Liver (tissue), 5 donors: ENCODE data around the gene GGN. TPM values are rescaled to one million over a fixed set of nuclear protein-coding genes. Genes with fewer than 3 reads are reported as not detected.

Experiments used
- EGR1 ChIP-seq, 2 donors: IDR thresholded peaks; 2 replicates each; pipeline ENCODE4 v1.6.1; 2016 to 2018; ENCODE audit warnings: antibody characterized with exemption in 2 of 2, low read depth in 2 of 2
- HNF4A ChIP-seq, 2 donors: conservative IDR thresholded peaks; 2 replicates each; pipeline ENCODE4 v1.6.1; 2016; ENCODE audit warnings: antibody characterized with exemption in 2 of 2, mild to moderate bottlenecking in 2 of 2
- NR2F2 ChIP-seq: IDR thresholded peaks from 2 replicates; pipeline ENCODE4 v1.6.1; 2016; ENCODE audit warnings: antibody characterized with exemption
- polyA plus RNA-seq, 2 donors: library from polyadenylated mRNA; stranded (reverse) in 1 of 2; unstranded in 1 of 2; fragments of 200-250 nt in 1 of 2; fragments of >200 nt in 1 of 2; fragmentation: Nextera tagmentation in 1 of 2; extraction: Ambion mirVana in 1 of 2; gene quantifications; one replicate each; pipeline versions ENCODE4 v1.2.1 to v1.2.3, GENCODE V29; 2013 to 2015
- total RNA-seq, 2 donors: library from RNA; depleted of rRNA; stranded (reverse); fragments of >200 nt; gene quantifications; one replicate each; pipeline ENCODE4 v1.2.3, GENCODE V29; 2014
- TF ChIP-seq, protein P1 (sequence below): IDR thresholded peaks from 2 replicates; pipeline ENCODE4 v1.6.1; 2016; ENCODE audit warnings: antibody characterized with exemption, mild to moderate bottlenecking
- donor health status: healthy.
- donor health status: healthy.
- donor health status: healthy.

The GGN gene
- total and polyA plus RNA-seq, 4 donors, result not detected

DNA sequence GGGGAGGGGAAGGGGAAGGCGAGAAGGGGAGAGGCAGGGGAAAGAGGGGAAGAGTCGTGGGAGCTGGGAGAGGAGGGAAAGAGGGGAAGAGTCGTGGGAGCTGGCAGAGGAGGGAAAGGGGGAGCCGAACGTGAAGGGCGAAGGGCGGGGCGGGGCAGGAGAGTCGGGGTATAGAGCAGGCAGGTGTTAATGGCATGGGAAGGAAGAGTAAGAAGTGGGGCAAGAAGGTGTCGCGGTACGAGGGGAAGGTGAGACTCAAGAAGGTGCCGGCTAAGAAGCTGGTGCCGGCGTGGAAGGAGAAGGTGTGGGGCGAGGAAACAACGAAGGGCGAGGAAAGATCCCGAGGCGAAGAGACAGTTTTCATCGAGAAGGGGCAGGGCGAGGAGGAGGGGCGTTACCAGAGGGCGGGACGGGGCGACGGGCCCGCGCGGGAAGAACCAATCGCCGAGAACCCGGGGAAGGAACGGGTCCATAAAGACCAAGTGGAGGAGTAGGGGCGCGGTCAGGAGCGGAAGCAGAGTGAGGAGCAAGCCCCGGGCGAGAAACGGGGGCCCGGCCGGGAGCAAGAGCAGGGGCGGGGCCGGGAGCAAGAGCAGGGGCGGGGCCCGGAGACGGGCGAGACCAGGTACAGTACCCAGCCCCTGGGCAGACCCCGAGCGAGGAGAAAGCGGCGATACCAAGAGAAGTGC lies 51.7 kb downstream of the GGN start (continued):
- TF ChIP-seq, protein P1, sequence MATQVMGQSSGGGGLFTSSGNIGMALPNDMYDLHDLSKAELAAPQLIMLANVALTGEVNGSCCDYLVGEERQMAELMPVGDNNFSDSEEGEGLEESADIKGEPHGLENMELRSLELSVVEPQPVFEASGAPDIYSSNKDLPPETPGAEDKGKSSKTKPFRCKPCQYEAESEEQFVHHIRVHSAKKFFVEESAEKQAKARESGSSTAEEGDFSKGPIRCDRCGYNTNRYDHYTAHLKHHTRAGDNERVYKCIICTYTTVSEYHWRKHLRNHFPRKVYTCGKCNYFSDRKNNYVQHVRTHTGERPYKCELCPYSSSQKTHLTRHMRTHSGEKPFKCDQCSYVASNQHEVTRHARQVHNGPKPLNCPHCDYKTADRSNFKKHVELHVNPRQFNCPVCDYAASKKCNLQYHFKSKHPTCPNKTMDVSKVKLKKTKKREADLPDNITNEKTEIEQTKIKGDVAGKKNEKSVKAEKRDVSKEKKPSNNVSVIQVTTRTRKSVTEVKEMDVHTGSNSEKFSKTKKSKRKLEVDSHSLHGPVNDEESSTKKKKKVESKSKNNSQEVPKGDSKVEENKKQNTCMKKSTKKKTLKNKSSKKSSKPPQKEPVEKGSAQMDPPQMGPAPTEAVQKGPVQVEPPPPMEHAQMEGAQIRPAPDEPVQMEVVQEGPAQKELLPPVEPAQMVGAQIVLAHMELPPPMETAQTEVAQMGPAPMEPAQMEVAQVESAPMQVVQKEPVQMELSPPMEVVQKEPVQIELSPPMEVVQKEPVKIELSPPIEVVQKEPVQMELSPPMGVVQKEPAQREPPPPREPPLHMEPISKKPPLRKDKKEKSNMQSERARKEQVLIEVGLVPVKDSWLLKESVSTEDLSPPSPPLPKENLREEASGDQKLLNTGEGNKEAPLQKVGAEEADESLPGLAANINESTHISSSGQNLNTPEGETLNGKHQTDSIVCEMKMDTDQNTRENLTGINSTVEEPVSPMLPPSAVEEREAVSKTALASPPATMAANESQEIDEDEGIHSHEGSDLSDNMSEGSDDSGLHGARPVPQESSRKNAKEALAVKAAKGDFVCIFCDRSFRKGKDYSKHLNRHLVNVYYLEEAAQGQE, result peak; percentile 42
- TF ChIP-seq HNF4A (conservative IDR thresholded peaks at IDR 0.05), result peak; percentile 34 to 54
- TF ChIP-seq NR2F2, result no peak
- no peak for TF ChIP-seq EGR1 (IDR thresholded peaks at IDR 0.05; ENCODE audit: low read depth in 2 of 2)

Other genes with a start within 250 kb of the GGN start
- gene DPF1, start 163.8 kb downstream of the GGN start, total RNA-seq, result not detected
- not detected for gene DPF1, start 163.8 kb downstream of the GGN start, polyA plus RNA-seq
- gene PPP1R14A, start 131.7 kb downstream of the GGN start, total RNA-seq, result 1 to 10 TPM; 2.7 to 3.0 TPM
- 1 to 10 TPM; 9.7 to 10.0 TPM for gene PPP1R14A, start 131.7 kb downstream of the GGN start, polyA plus RNA-seq
- 10 to 100 TPM in 1 of 2 donors, 1 to 10 TPM in 1; 7.0 to 43.0 TPM for gene SPINT2, start 123.5 kb downstream of the GGN start, total RNA-seq
- gene SPINT2, start 123.5 kb downstream of the GGN start, polyA plus RNA-seq, result 10 to 100 TPM in 1 of 2 donors, 1 to 10 TPM in 1; 7.1 to 14.2 TPM
- 1 to 10 TPM in 1 of 2 donors, not detected in 1; 1.6 TPM for gene C19orf33, start 83.8 kb downstream of the GGN start, total RNA-seq
- under 1 TPM in 1 of 2 donors, not detected in 1; 0.36 TPM for gene C19orf33, start 83.8 kb downstream of the GGN start, polyA plus RNA-seq
- gene YIF1B, start 72.1 kb downstream of the GGN start, total RNA-seq, result 10 to 100 TPM; 34.1 to 42.8 TPM
- gene YIF1B, start 72.1 kb downstream of the GGN start, polyA plus RNA-seq, result 10 to 100 TPM; 43.0 to 74.1 TPM
- gene KCNK6, start 68.2 kb downstream of the GGN start, total RNA-seq, result 1 to 10 TPM; 3.0 to 4.6 TPM
- gene KCNK6, start 68.2 kb downstream of the GGN start, polyA plus RNA-seq, result 1 to 10 TPM; 1.2 to 2.5 TPM
- gene CATSPERG, start 52.2 kb downstream of the GGN start, total RNA-seq, result 1 to 10 TPM; 1.8 to 3.3 TPM
- gene CATSPERG, start 52.2 kb downstream of the GGN start, polyA plus RNA-seq, result 1 to 10 TPM; 1.2 to 1.6 TPM
- 100 to 1,000 TPM; 129 to 134 TPM for gene PSMD8, start 13.5 kb downstream of the GGN start, total RNA-seq
- 100 to 1,000 TPM in 1 of 2 donors, 10 to 100 TPM in 1; 89.3 to 110 TPM for gene PSMD8, start 13.5 kb downstream of the GGN start, polyA plus RNA-seq
- under 1 TPM in 1 of 2 donors, not detected in 1; under 0.01 TPM for gene SPRED3, start 663 bp upstream of the GGN start, total RNA-seq
- gene SPRED3, start 663 bp upstream of the GGN start, polyA plus RNA-seq, result under 1 TPM in 1 of 2 donors, not detected in 1; 0.09 TPM
- 1 to 10 TPM; 4.2 to 7.1 TPM for gene FAM98C, start 15.1 kb upstream of the GGN start, total RNA-seq
- gene FAM98C, start 15.1 kb upstream of the GGN start, polyA plus RNA-seq, result 1 to 10 TPM; 5.3 to 8.5 TPM
- 1 to 10 TPM; 1.9 to 2.4 TPM for gene RASGRP4, start 38.2 kb upstream of the GGN start, total RNA-seq
- gene RASGRP4, start 38.2 kb upstream of the GGN start, polyA plus RNA-seq, result 1 to 10 TPM in 1 of 2 donors, under 1 TPM in 1; 0.60 to 1.4 TPM
- gene RYR1, start 45.7 kb upstream of the GGN start, total RNA-seq, result under 1 TPM; 0.33 to 0.70 TPM
- gene RYR1, start 45.7 kb upstream of the GGN start, polyA plus RNA-seq, result under 1 TPM; 0.01 to 0.25 TPM
- 1 to 10 TPM; 1.8 to 2.1 TPM for gene MAP4K1, start 229.9 kb upstream of the GGN start, total RNA-seq
- gene MAP4K1, start 229.9 kb upstream of the GGN start, polyA plus RNA-seq, result 1 to 10 TPM in 1 of 2 donors, under 1 TPM in 1; 0.89 to 3.1 TPM
- 100 to 1,000 TPM; 130 to 240 TPM for gene EIF3K, start 231.2 kb upstream of the GGN start, total RNA-seq
- gene EIF3K, start 231.2 kb upstream of the GGN start, polyA plus RNA-seq, result 100 to 1,000 TPM; 118 to 173 TPM